GM18505 (cell line): ENCODE data around the gene PACSIN2.

Experiments used
- ATAC-seq: cut with Tn5 transposase; IDR thresholded peaks from one replicate; pipeline ENCODE4 v1.9.1; 2021; ENCODE audit not compliant: unreplicated experiment
- POLR2A ChIP-seq: IDR thresholded peaks from 4 replicates; pipeline ENCODE4 v1.6.1; 2011; ENCODE audit warnings: borderline replicate concordance; ENCODE audit not compliant: insufficient read depth, insufficient read length; ENCODE audit errors: extremely low read depth

The PACSIN2 gene

GRCh38 chr22:42892571-42893316 lies 122.2 kb downstream of the PACSIN2 start:
- no peak for TF ChIP-seq POLR2A

GRCh38 chr22:42892156-42892555 lies 122.8 kb downstream of the PACSIN2 start:
- no peak for TF ChIP-seq POLR2A
- no peak for ATAC-seq

More at GRCh38 chr22:42892571-42893316, 122.2 kb downstream of the PACSIN2 start:
- no peak for ATAC-seq

- no peak for TF ChIP-seq POLR2A
- no peak for ATAC-seq
Observed at GRCh38 chr22:42891696-42892095, 123.3 kb downstream of the PACSIN2 start.

- no peak for TF ChIP-seq POLR2A
- no peak for ATAC-seq
Observed at GRCh38 chr22:42891008-42891407, 123.9 kb downstream of the PACSIN2 start.

- peak; percentile 63 for ATAC-seq
- no peak for TF ChIP-seq POLR2A
Observed at GRCh38 chr22:42889304-42889703, 125.6 kb downstream of the PACSIN2 start.

GRCh38 chr22:42887523-42888507 lies 127.1 kb downstream of the PACSIN2 start:
- ATAC-seq = no peak
- TF ChIP-seq POLR2A = no peak

GRCh38 chr22:42887120-42887519 lies 127.8 kb downstream of the PACSIN2 start:
- no peak for TF ChIP-seq POLR2A
- ATAC-seq = no peak

GRCh38 chr22:42885446-42885845 lies 129.5 kb downstream of the PACSIN2 start:
- ATAC-seq = no peak

GRCh38 chr22:42884616-42885375 lies 130.2 kb downstream of the PACSIN2 start:
- no peak for ATAC-seq
- no peak for TF ChIP-seq POLR2A

More at GRCh38 chr22:42885446-42885845, 129.5 kb downstream of the PACSIN2 start:
- TF ChIP-seq POLR2A = no peak

GRCh38 chr22:42883970-42884369 lies 131.0 kb downstream of the PACSIN2 start:
- ATAC-seq = no peak
- TF ChIP-seq POLR2A = no peak

GRCh38 chr22:42883121-42883520 lies 131.8 kb downstream of the PACSIN2 start:
- ATAC-seq = no peak
- no peak for TF ChIP-seq POLR2A

GRCh38 chr22:42881982-42882656 lies 132.8 kb downstream of the PACSIN2 start:
- no peak for TF ChIP-seq POLR2A
- ATAC-seq = no peak
